Superior temporal gyrus (tissue), 1 donor: ENCODE results near the gene ALOX5.

Experiments
- DNase-seq: peaks from one replicate; pipeline ENCODE4 v3.0.0-alpha.2; 2016; ENCODE audit errors: extremely low spot score

Gene ALOX5

DNA sequence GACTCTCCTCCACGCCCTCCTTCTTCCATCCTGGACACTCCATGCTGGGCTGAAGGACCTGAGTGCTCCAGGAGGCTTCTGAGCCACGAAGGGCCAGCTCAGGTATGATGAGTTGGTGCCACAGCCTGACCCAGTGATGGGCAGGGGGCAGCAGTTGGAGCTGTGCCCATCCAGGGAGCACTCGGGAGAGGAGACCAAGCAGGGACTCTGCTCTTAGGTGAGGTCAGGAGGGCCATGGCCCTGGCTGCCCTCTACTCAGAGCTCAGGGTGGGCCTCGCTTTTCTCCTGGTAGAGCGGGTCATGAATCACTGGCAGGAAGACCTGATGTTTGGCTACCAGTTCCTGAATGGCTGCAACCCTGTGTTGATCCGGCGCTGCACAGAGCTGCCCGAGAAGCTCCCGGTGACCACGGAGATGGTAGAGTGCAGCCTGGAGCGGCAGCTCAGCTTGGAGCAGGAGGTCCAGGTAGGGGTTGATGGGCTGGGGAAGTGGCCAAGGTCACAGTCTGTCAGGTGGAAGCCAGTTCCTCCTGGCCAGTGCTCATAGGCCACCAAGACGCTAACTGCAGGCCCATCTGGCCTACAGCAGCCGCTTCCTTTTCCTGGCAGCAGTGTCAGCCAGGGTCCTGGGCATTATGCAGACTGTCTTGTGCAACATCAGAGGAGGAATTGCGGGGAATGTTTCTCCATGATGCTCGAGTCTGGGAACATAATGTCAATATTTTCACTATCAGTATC lies 50.8 kb downstream of the ALOX5 start:
- DNase-seq: no peak

GRCh38 chr10:45425621-45426563 lies 51.9 kb downstream of the ALOX5 start:
- DNase-seq: no peak

GRCh38 chr10:45427262-45427969 lies 53.4 kb downstream of the ALOX5 start:
- no peak for DNase-seq

DNA sequence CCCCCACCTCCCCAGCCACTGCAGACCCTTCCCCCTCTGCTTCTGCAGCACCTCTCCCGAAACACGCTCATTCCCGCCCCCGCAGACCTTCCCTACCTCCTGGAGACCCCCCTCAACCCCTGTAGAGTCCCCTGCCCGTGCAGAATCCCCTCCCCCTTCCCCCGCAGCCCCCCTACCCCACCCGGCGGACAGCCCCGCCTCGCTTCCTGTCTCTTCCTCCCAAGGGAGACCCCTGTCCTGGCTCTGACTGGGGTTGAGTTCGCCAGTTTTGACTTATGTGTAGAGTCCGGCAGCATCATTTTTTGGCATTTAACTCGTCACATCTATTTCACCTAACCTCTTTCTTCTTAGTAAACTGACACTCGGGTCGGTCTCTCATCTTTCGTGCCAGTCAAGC lies 54.0 kb downstream of the ALOX5 start:
- DNase-seq: no peak

DNA sequence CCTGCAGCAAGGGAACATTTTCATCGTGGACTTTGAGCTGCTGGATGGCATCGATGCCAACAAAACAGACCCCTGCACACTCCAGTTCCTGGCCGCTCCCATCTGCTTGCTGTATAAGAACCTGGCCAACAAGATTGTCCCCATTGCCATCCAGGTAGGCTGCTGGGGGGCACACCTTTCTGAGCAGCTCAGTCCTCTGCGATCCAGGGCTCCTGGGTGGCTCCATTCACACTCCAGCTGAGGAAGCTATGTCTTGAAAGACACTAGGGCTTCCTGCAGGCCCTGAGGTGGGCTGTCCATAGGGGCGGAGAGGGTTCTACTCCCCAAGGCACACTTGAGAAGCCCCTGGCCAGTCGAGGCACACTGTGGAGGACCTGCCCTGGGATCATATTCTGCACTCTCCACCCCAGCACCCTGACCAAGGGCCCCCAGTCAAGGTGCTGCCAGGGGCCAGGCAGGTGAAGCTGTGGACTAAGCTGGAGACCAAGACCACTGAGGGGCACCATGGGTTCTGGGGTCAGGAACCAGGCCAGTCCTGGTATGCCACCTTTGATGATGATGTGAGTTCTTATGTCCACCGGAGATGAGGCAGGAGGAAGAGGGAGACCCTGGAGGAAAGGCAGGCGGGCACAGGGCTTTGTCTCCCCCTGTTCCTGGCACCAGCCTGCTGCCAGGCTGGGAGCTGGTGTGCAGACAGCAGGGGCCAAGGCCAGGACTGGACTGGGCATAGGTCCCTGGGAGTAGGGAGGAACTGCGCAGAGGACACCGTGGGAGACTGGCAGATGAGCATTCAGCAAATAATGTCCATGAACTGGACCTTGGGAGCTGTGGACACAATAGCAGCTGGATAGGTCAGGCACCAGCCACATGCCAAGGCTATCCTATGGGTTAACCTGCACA lies 54.8 kb downstream of the ALOX5 start:
- DNase-seq: no peak

DNA sequence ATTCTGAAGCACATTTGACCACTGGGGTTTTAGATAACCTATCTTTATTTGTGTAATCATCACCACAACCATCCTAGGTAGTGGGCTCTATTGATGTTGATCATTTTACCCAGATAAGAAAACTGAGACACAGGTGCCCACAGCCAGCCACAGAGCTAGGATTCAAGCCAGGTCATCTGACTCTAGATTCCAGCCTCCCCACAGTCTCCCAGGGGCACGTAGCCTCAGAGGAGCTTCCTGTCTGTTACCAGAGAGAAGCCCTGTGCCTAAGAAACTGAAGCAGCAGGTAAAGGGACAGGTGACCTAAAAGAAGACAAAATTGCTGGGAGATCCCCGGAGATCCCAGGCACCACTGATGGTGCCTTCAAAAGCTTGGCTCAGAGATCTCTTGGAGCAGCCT lies 55.8 kb downstream of the ALOX5 start:
- no peak for DNase-seq

GRCh38 chr10:45432113-45432512 lies 58.1 kb downstream of the ALOX5 start:
- no peak for DNase-seq

GRCh38 chr10:45432700-45433472 lies 58.9 kb downstream of the ALOX5 start:
- DNase-seq: no peak

GRCh38 chr10:45433716-45434469 lies 59.9 kb downstream of the ALOX5 start:
- DNase-seq: no peak

- no peak for DNase-seq
Observed at GRCh38 chr10:45437587-45438465, 63.8 kb downstream of the ALOX5 start.

- DNase-seq: no peak
Observed at GRCh38 chr10:45438466-45439090, 64.6 kb downstream of the ALOX5 start.

GRCh38 chr10:45439365-45439764 lies 65.3 kb downstream of the ALOX5 start:
- DNase-seq: no peak

GRCh38 chr10:45439873-45440272 lies 65.9 kb downstream of the ALOX5 start:
- no peak for DNase-seq

DNA sequence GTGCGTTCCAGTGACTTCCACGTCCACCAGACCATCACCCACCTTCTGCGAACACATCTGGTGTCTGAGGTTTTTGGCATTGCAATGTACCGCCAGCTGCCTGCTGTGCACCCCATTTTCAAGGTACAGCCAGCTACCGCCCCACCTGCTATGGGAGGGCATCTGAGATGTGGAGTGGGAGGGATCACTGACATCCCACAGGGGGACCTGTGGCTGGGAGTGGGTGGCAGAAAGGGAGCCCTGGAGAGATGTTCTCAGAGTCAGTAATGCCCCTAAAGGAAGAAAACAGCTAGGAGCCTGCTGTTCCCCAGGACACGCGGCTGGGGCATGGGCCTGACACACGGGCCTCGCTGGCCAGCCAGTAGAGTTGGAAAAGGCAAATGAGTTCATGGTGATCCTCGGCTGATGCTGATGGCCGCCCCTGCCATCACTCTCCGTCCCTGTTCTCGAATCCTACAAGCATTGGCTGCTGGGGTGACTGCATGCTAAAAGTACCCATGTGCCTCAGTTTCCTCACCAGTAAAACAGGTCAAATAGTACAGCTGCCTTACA lies 66.6 kb downstream of the ALOX5 start:
- DNase-seq: no peak

- no peak for DNase-seq
Observed at GRCh38 chr10:45441239-45442190, 67.5 kb downstream of the ALOX5 start.

DNA sequence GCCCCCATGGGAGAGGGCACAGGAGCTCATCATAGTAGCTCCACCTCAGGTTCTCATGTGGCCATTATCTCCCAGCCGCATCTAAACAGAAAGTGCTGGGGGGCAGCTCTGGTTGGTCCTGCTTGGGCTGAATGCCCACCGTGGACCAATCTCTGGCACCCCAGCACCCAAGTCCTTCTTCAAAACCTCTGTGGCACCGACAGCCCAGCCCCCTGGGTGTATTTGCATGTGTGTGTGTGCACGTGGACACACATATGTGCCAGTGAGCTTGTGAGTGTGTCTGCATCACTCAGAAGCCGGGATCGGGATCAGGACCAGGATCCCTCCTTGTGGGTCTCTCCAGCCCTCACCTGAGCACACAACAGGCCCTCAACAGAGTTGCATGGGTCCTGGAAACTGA lies 68.2 kb downstream of the ALOX5 start:
- DNase-seq: no peak

- no peak for DNase-seq
Observed at GRCh38 chr10:45442662-45443061, 68.6 kb downstream of the ALOX5 start.
